Measurements from ENCODE around the gene QKI.

QKI gene

GRCh38 chr6:163395831-163396185 lies 18.7 kb upstream of the QKI start:
- Mint-ChIP-seq H3K4me3 (no peak overlapping the region), H3K27ac (no peak overlapping the region), H3K27me3 (peaks cover 38 to 45% of the 10 kb centered on the region in 2 donors), H3K36me3 (ENCODE audit: insufficient read depth) (peaks cover 3% of the 10 kb centered on the region), H3K4me1 (ENCODE audit: low read depth in 2 of 2) (no peaks in the 10 kb centered on the region), H3K9me3 (no peaks in the 10 kb centered on the region)
- DNase-seq (no peak), ATAC-seq (replicated peaks) (no peak)

GRCh38 chr6:163397326-163397725 lies 17.2 kb upstream of the QKI start:
- Mint-ChIP-seq H3K4me3 (no peak overlapping the region), H3K9me3 (no peaks in the 10 kb centered on the region), H3K36me3 (ENCODE audit: insufficient read depth) (peaks cover 3% of the 10 kb centered on the region), H3K4me1 (ENCODE audit: low read depth in 2 of 2) (no peaks in the 10 kb centered on the region), H3K27me3 (peaks cover 33 to 55% of the 10 kb centered on the region in 2 donors), H3K27ac (no peak overlapping the region)
- ATAC-seq (replicated peaks) (no peak), DNase-seq (no peak)

- H3K27me3 Mint-ChIP-seq, result peaks cover 25 to 55% of the 10 kb centered on the region in 2 donors
- H3K4me3 Mint-ChIP-seq, result no peak overlapping the region
- no peak for ATAC-seq (replicated peaks)
- H3K9me3 Mint-ChIP-seq, result no peaks in the 10 kb centered on the region
- H3K27ac Mint-ChIP-seq, result no peak overlapping the region
- peaks cover 3% of the 10 kb centered on the region for H3K36me3 Mint-ChIP-seq (ENCODE audit: insufficient read depth)
- H3K4me1 Mint-ChIP-seq (ENCODE audit: low read depth in 2 of 2), result no peaks in the 10 kb centered on the region
- DNase-seq, result no peak
Measured at GRCh38 chr6:163398115-163398514, 16.4 kb upstream of the QKI start.

GRCh38 chr6:163398815-163399214 lies 15.7 kb upstream of the QKI start:
- peaks cover 3% of the 10 kb centered on the region for H3K36me3 Mint-ChIP-seq (ENCODE audit: insufficient read depth)
- no peak for ATAC-seq (replicated peaks)
- no peak overlapping the region for H3K27ac Mint-ChIP-seq
- H3K4me1 Mint-ChIP-seq (ENCODE audit: low read depth in 2 of 2), result no peaks in the 10 kb centered on the region
- no peaks in the 10 kb centered on the region for H3K9me3 Mint-ChIP-seq
- H3K27me3 Mint-ChIP-seq, result peaks cover 24 to 55% of the 10 kb centered on the region in 2 donors
- H3K4me3 Mint-ChIP-seq, result no peak overlapping the region
- no peak for DNase-seq

- H3K36me3 Mint-ChIP-seq (ENCODE audit: insufficient read depth), result peaks cover 3% of the 10 kb centered on the region
- peaks cover 0 to under 1% of the 10 kb centered on the region in 2 donors for H3K4me1 Mint-ChIP-seq (ENCODE audit: low read depth in 2 of 2)
- no peak overlapping the region for H3K27ac Mint-ChIP-seq
- no peak for ATAC-seq (replicated peaks)
- peaks cover 18 to 44% of the 10 kb centered on the region in 2 donors for H3K27me3 Mint-ChIP-seq
- no peaks in the 10 kb centered on the region for H3K9me3 Mint-ChIP-seq
- DNase-seq, result no peak
- H3K4me3 Mint-ChIP-seq, result no peak overlapping the region
Measured at GRCh38 chr6:163400509-163400908, 14.0 kb upstream of the QKI start.

GRCh38 chr6:163401039-163401885 lies 13.3 kb upstream of the QKI start:
- Mint-ChIP-seq H3K36me3 (ENCODE audit: insufficient read depth) (peaks cover 3% of the 10 kb centered on the region), H3K9me3 (no peaks in the 10 kb centered on the region), H3K27ac (no peak overlapping the region), H3K4me1 (ENCODE audit: low read depth in 2 of 2) (peaks cover 6% of the 10 kb centered on the region in 2 donors), H3K27me3 (peaks cover 14 to 38% of the 10 kb centered on the region in 2 donors), H3K4me3 (no peak overlapping the region)
- DNase-seq (no peak), ATAC-seq (replicated peaks) (no peak)

GRCh38 chr6:163402616-163403015 lies 11.9 kb upstream of the QKI start:
- peaks cover 8 to 28% of the 10 kb centered on the region in 2 donors for H3K27me3 Mint-ChIP-seq

GRCh38 chr6:163404825-163405265 lies 9.7 kb upstream of the QKI start:
- no peak overlapping the region for H3K4me3 Mint-ChIP-seq
- H3K36me3 Mint-ChIP-seq (ENCODE audit: insufficient read depth), result no peaks in the 10 kb centered on the region
- ATAC-seq (replicated peaks), result no peak
- no peaks in the 10 kb centered on the region for H3K9me3 Mint-ChIP-seq
- H3K4me1 Mint-ChIP-seq (ENCODE audit: low read depth in 2 of 2), result peaks cover 8% of the 10 kb centered on the region in 2 donors
- H3K27me3 Mint-ChIP-seq, result peaks cover 0 to 16% of the 10 kb centered on the region in 2 donors
- H3K27ac Mint-ChIP-seq, result no peak overlapping the region
- no peak for DNase-seq

More at GRCh38 chr6:163402616-163403015, 11.9 kb upstream of the QKI start:
- Mint-ChIP-seq H3K9me3 (no peaks in the 10 kb centered on the region), H3K36me3 (ENCODE audit: insufficient read depth) (no peaks in the 10 kb centered on the region), H3K4me1 (ENCODE audit: low read depth in 2 of 2) (peaks cover 8% of the 10 kb centered on the region in 2 donors), H3K4me3 (no peak overlapping the region), H3K27ac (no peak overlapping the region)
- ATAC-seq (replicated peaks) (no peak), DNase-seq (no peak)

- Mint-ChIP-seq H3K27ac (peak overlapping the region; percentile 10 to 89), H3K27me3 (peaks cover 0 to 19% of the 10 kb centered on the region in 2 donors), H3K9me3 (no peaks in the 10 kb centered on the region), H3K4me1 (ENCODE audit: low read depth in 2 of 2) (peaks cover 8% of the 10 kb centered on the region in 2 donors), H3K36me3 (ENCODE audit: insufficient read depth) (no peaks in the 10 kb centered on the region), H3K4me3 (peak overlapping the region; percentile 60 to 63)
- peak; percentile 63 for ATAC-seq (replicated peaks)
- DNase-seq, result no peak
Measured at GRCh38 chr6:163405412-163406309, 8.9 kb upstream of the QKI start.

- H3K9me3 Mint-ChIP-seq, result no peaks in the 10 kb centered on the region
Measured at GRCh38 chr6:163406366-163406765, 8.2 kb upstream of the QKI start.

GRCh38 chr6:163406830-163407229 lies 7.7 kb upstream of the QKI start:
- Mint-ChIP-seq H3K4me3 (no peak overlapping the region), H3K4me1 (ENCODE audit: low read depth in 2 of 2) (peaks cover 8% of the 10 kb centered on the region in 2 donors), H3K27me3 (peaks cover 0 to 8% of the 10 kb centered on the region in 2 donors), H3K27ac (no peak overlapping the region), H3K36me3 (ENCODE audit: insufficient read depth) (no peaks in the 10 kb centered on the region), H3K9me3 (no peaks in the 10 kb centered on the region)
- ATAC-seq (replicated peaks) (no peak), DNase-seq (no peak)

More at GRCh38 chr6:163406366-163406765, 8.2 kb upstream of the QKI start:
- no peak for DNase-seq
- Mint-ChIP-seq H3K27ac (peak overlapping the region; percentile 10 to 89), H3K4me3 (peak overlapping the region; percentile 60 to 63), H3K27me3 (peaks cover 0 to 13% of the 10 kb centered on the region in 2 donors), H3K36me3 (ENCODE audit: insufficient read depth) (no peaks in the 10 kb centered on the region), H3K4me1 (ENCODE audit: low read depth in 2 of 2) (peaks cover 8% of the 10 kb centered on the region in 2 donors)
- ATAC-seq (replicated peaks), result no peak

GRCh38 chr6:163408352-163408991 lies 6.0 kb upstream of the QKI start:
- no peak for DNase-seq
- ATAC-seq (replicated peaks), result no peak
- H3K4me1 Mint-ChIP-seq (ENCODE audit: low read depth in 2 of 2), result peaks cover 12 to 13% of the 10 kb centered on the region in 2 donors
- H3K4me3 Mint-ChIP-seq, result no peak overlapping the region
- no peaks in the 10 kb centered on the region for H3K9me3 Mint-ChIP-seq
- peaks cover 0 to 8% of the 10 kb centered on the region in 2 donors for H3K27me3 Mint-ChIP-seq
- H3K27ac Mint-ChIP-seq, result no peak overlapping the region
- H3K36me3 Mint-ChIP-seq (ENCODE audit: insufficient read depth), result peaks cover 4% of the 10 kb centered on the region

GRCh38 chr6:163409712-163410111 lies 4.8 kb upstream of the QKI start:
- DNase-seq, result no peak
- ATAC-seq (replicated peaks), result no peak
- no peaks in the 10 kb centered on the region for H3K9me3 Mint-ChIP-seq
- peaks cover 12 to 13% of the 10 kb centered on the region in 2 donors for H3K4me1 Mint-ChIP-seq (ENCODE audit: low read depth in 2 of 2)
- H3K27me3 Mint-ChIP-seq, result peaks cover 0 to 8% of the 10 kb centered on the region in 2 donors
- peaks cover 12% of the 10 kb centered on the region for H3K36me3 Mint-ChIP-seq (ENCODE audit: insufficient read depth)
- H3K4me3 Mint-ChIP-seq, result no peak overlapping the region
- H3K27ac Mint-ChIP-seq, result no peak overlapping the region

Data from effector memory CD8-positive, alpha-beta T cell (primary cell).